Esophagus squamous epithelium (tissue), 5 donors: ENCODE measurements around the gene ARPIN. TPM values are rescaled to one million over a fixed set of nuclear protein-coding genes. Genes with fewer than 3 reads are reported as not detected.

Source experiments
- DNase-seq: peaks from one replicate; lab custom pipeline; 2025; lab: John Stamatoyannopoulos, UW
- H3K27ac ChIP-seq, 4 donors: fragments of 200-600 bp; sonication (generic); one replicate each; pipeline ENCODE4 v1.5.1; 2016 to 2019; ENCODE audit warnings: mild to moderate bottlenecking in 1 of 4
- H3K27me3 ChIP-seq, 4 donors: fragments of 200-600 bp; sonication (generic); 1 replicate in 3 of 4; 2 replicates in 1 of 4; pipeline versions ENCODE4 v1.5.1 to v1.6.0; 2017 to 2021; ENCODE audit warnings: antibody characterized with exemption in 1 of 4
- H3K36me3 ChIP-seq, 3 donors: fragments of 200-600 bp; sonication (generic); one replicate each; pipeline ENCODE4 v1.5.1; 2016 to 2019
- H3K4me1 ChIP-seq, 3 donors: fragments of 200-600 bp; sonication (generic); one replicate each; pipeline ENCODE4 v1.5.1; 2017 to 2019
- H3K4me3 ChIP-seq, 4 donors: fragments of 200-600 bp; sonication (generic); 1 replicate in 3 of 4; 2 replicates in 1 of 4; pipeline ENCODE4 v1.5.1; 2016 to 2019; ENCODE audit warnings: mild to moderate bottlenecking in 2 of 4, moderate library complexity in 1 of 4
- H3K9me3 ChIP-seq, 3 donors: fragments of 200-600 bp; sonication (generic); one replicate each; pipeline ENCODE4 v1.5.1; 2016 to 2019
- CTCF ChIP-seq, 6 experiments: fragments of 450-650 bp in 4 of 6; fragments of 200-600 bp in 2 of 6; sonication (generic) in 2 of 6; IDR thresholded peaks; one replicate each; pipeline ENCODE4 v1.5.1; 2016 to 2019; ENCODE audit warnings: antibody characterized with exemption in 6 of 6, mild to moderate bottlenecking in 4 of 6, moderate library complexity in 4 of 6
- POLR2A ChIP-seq, 4 donors: fragments of 450-650 bp; IDR thresholded peaks; one replicate each; pipeline ENCODE4 v1.6.1; 2017; ENCODE audit warnings: antibody characterized with exemption in 4 of 4, mild to moderate bottlenecking in 4 of 4, moderate library complexity in 3 of 4
- WGBS, 2 donors: methylation state at CpG; one replicate each; pipeline ENCODE4 v1.1.5; 2018; 5-methylcytosine and 5-hydroxymethylcytosine counted together
- intact Hi-C: fragments of 100-400 bp; cut with DNase I; formaldehyde crosslinking; loops from one replicate; pipeline ENCODE4 v1.15.0; 2022
- total RNA-seq, 4 donors: library from RNA; depleted of rRNA; stranded (reverse); fragments of >200 nt; gene quantifications; one replicate each; pipeline ENCODE4 v1.1.0, GENCODE V29; 2016
- donor health status: DM: yes; HTN: yes; CAD: no.

The ARPIN gene
- total RNA-seq, 4 donors from 2014 or later, result 11.0 to 17.9 (median 14.2) TPM

- intact Hi-C loops, result no loop called here
- Histone ChIP-seq H3K36me3 (peaks cover 0 to 70% (median 11%) of the 10 kb centered on the region in 3 donors), H3K4me1 (peaks cover 11 to 25% (median 12%) of the 10 kb centered on the region in 3 donors), H3K27me3 (no peaks in the 10 kb centered on the region), H3K4me3 (no peak overlapping the region), H3K9me3 (no peaks in the 10 kb centered on the region), H3K27ac (no peak overlapping the region)
- WGBS, 2 donors, result 88 to 90% methylated on average over 13 to 15 of the region's 16 CpGs
- DNase-seq, result no peak
- no peak for TF ChIP-seq POLR2A (IDR thresholded peaks at IDR 0.05)
- TF ChIP-seq CTCF (IDR thresholded peaks at IDR 0.05), result no peak
Observed at GRCh38 chr15:89908226-89908625, 4.5 kb downstream of the ARPIN start.

- TF ChIP-seq POLR2A (IDR thresholded peaks at IDR 0.05) (no peak), CTCF (IDR thresholded peaks at IDR 0.05) (no peak)
- WGBS, 2 donors, result 78 to 79% methylated on average over 7 of the region's 7 CpGs
- Histone ChIP-seq H3K4me1 (peaks cover 8 to 19% (median 8%) of the 10 kb centered on the region in 3 donors), H3K4me3 (no peak overlapping the region), H3K9me3 (no peaks in the 10 kb centered on the region), H3K36me3 (peaks cover 0 to 80% (median 16%) of the 10 kb centered on the region in 3 donors), H3K27me3 (no peaks in the 10 kb centered on the region), H3K27ac (no peak overlapping the region)
- no peak for DNase-seq
- intact Hi-C loops, result no loop called here
Observed at GRCh38 chr15:89907289-89907688, 5.5 kb downstream of the ARPIN start.

GRCh38 chr15:89905846-89906378 is 6.8 kb downstream of the ARPIN start:
- peaks cover 0 to 93% (median 16%) of the 10 kb centered on the region in 3 donors for H3K36me3 ChIP-seq
- H3K27me3 ChIP-seq, result no peaks in the 10 kb centered on the region
- intact Hi-C loops, result no loop called here
- WGBS, 2 donors, result 78 to 82% methylated on average over 4 to 5 of the region's 5 CpGs
- peaks cover 0 to 6% (median 0%) of the 10 kb centered on the region in 3 donors for H3K4me1 ChIP-seq
- no peak overlapping the region for H3K4me3 ChIP-seq
- no peak for DNase-seq
- no peak overlapping the region for H3K27ac ChIP-seq
- no peaks in the 10 kb centered on the region for H3K9me3 ChIP-seq
- TF ChIP-seq CTCF (IDR thresholded peaks at IDR 0.05), result no peak
- TF ChIP-seq POLR2A (IDR thresholded peaks at IDR 0.05), result no peak

GRCh38 chr15:89904519-89904918 is 8.2 kb downstream of the ARPIN start:
- H3K27me3 ChIP-seq, result no peaks in the 10 kb centered on the region
- H3K9me3 ChIP-seq, result no peaks in the 10 kb centered on the region
- WGBS, 2 donors, result 83 to 84% methylated on average over 1 to 5 of the region's 5 CpGs
- DNase-seq, result no peak
- peaks cover 0 to 96% (median 16%) of the 10 kb centered on the region in 3 donors for H3K36me3 ChIP-seq
- no peaks in the 10 kb centered on the region for H3K4me1 ChIP-seq
- TF ChIP-seq POLR2A (IDR thresholded peaks at IDR 0.05), result no peak
- H3K27ac ChIP-seq, result no peak overlapping the region
- no peak overlapping the region for H3K4me3 ChIP-seq
- intact Hi-C loops, result no loop called here

- intact Hi-C loops, result no loop called here
- Histone ChIP-seq H3K27ac (no peak overlapping the region), H3K36me3 (peaks cover 0 to 89% (median 16%) of the 10 kb centered on the region in 3 donors), H3K9me3 (no peaks in the 10 kb centered on the region), H3K27me3 (no peaks in the 10 kb centered on the region), H3K4me3 (no peak overlapping the region), H3K4me1 (peaks cover 0 to under 1% (median 0%) of the 10 kb centered on the region in 3 donors)
- no peak for DNase-seq
- no CpG with 5 or more reads among the region's 11 CpGs for WGBS, 2 donors
- TF ChIP-seq POLR2A (IDR thresholded peaks at IDR 0.05) (no peak), CTCF (IDR thresholded peaks at IDR 0.05) (no peak)
Observed at GRCh38 chr15:89903858-89904130, 9.0 kb downstream of the ARPIN start.
